ENCODE measurements around the gene ZC3H14. TPM values are rescaled to one million over a fixed set of nuclear protein-coding genes. Genes with fewer than 3 reads are reported as not detected.

The ZC3H14 gene
- total and polyA plus RNA-seq, 10 of the 15 experiments (the other 5 are each of a cell fraction or from before 2014, with no cell fraction given), result 17.9 to 97.1 (median 47.6) TPM

DNA sequence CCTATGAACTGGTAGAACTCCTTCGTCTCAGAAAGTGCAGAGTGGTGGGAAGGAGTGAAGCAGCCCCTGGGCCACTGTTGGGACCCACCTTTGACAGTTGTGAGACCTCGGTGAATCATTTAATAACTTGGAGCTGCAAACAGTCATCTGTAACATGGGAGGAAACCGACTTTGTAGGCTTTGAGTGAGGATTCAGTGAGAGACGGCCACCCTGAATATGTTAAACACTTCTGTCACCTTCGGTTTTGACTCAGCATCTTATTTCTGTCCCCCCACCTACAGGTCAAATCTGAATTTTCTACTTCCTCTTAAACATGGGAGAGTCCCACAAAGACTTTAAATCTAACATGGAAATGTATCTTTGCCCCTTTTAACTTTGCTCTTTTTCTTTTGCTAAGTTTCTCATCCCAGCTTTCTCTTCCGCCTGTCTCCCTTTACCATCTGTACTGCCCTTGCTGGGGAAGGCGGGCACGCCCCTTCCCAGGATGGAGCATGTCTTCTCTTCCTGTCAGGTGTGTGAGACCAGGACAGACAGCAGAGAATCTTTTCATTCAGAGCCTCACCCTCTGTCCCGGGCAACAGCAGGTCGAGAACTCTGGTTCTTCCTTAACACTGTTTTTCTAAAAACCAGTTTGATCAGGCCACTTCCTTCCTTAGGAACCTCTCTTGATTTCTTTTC lies 37.1 kb downstream of the ZC3H14 start (continued):
- 0 out of 2 replicates have a peak, but pooled peaks have one; percentile 17 for TF ChIP-seq CBFB (IDR thresholded peaks at IDR 0.05; ENCODE audit: low read depth)
- peak; percentile 66 for TF ChIP-seq PML (IDR thresholded peaks at IDR 0.05; ENCODE audit: low read length)
- peak; percentile 97 for TF ChIP-seq SKIL (IDR thresholded peaks at IDR 0.05; ENCODE audit: low read depth, poor library complexity, severe bottlenecking)
- no peak for TF ChIP-seq RFX5 (IDR thresholded peaks at IDR 0.05; ENCODE audit: low read depth, low read length)
- no peak for TF ChIP-seq ZNF622 (IDR thresholded peaks at IDR 0.05)
- TF ChIP-seq FOXK2 (IDR thresholded peaks at IDR 0.05), result no peak
- TF ChIP-seq STAT3 (IDR thresholded peaks at IDR 0.05; ENCODE audit: low read depth, low read length), result 0 out of 2 replicates have a peak, but pooled peaks have one; percentile 78
- peak; percentile 96 for TF ChIP-seq NFIC (IDR thresholded peaks at IDR 0.05; ENCODE audit: low read depth, low read length)
- TF ChIP-seq ZZZ3 (IDR thresholded peaks at IDR 0.05; ENCODE audit: control insufficient read depth, insufficient read length, low read depth), result no peak
- no peak for TF ChIP-seq SREBF1 (IDR thresholded peaks at IDR 0.05; ENCODE audit: low read length)
- TF ChIP-seq CBX5 (IDR thresholded peaks at IDR 0.05; ENCODE audit: low read depth), result 0 out of 2 replicates have a peak, but pooled peaks have one; percentile 15
- TF ChIP-seq CBX3 (IDR thresholded peaks at IDR 0.05; ENCODE audit: borderline replicate concordance, low read depth), result no peak
- TF ChIP-seq HDAC6 (IDR thresholded peaks at IDR 0.05; ENCODE audit: unreplicated experiment), result no peak
- TF ChIP-seq FOXM1 (IDR thresholded peaks at IDR 0.05; ENCODE audit: low read depth, low read length), result peak; percentile 93
- TF ChIP-seq STAT1 (conservative IDR thresholded peaks at IDR 0.05), result no peak
- peak; percentile 77 for TF ChIP-seq MEF2B (IDR thresholded peaks at IDR 0.05; ENCODE audit: partially characterized antibody, poor library complexity, severe bottlenecking)
- no peak for TF ChIP-seq SIX5 (IDR thresholded peaks at IDR 0.05; ENCODE audit: low read depth, low read length, severe bottlenecking)
- TF ChIP-seq SUZ12 (IDR thresholded peaks at IDR 0.05; ENCODE audit: unreplicated experiment), result no peak
- no peak for TF ChIP-seq ELK1 (IDR thresholded peaks at IDR 0.05; ENCODE audit: low read depth, low read length)
- no peak for TF ChIP-seq EGR1 (IDR thresholded peaks at IDR 0.05; ENCODE audit: borderline replicate concordance in 1 of 2, low read depth in 2 of 2, low read length in 2 of 2)
- TF ChIP-seq POLR2A (IDR thresholded peaks at IDR 0.05; ENCODE audit: low read depth, low read length), result no peak; the same call in 1 of the 2 replicates
- TF ChIP-seq CUX1 (IDR thresholded peaks at IDR 0.05; ENCODE audit: insufficient replicate concordance, low read depth, low read length), result peak; percentile 15

Data from GM12878 (cell line).